ENCODE measurements around the gene DGKQ. TPM values are rescaled to one million over a fixed set of nuclear protein-coding genes. Genes with fewer than 3 reads are reported as not detected.

DGKQ gene
- total RNA-seq, 1 experiment from 2014 or later = 12.4 TPM

GRCh38 chr4:914531-914930 is 58.8 kb downstream of the DGKQ start:
- peaks cover 9% of the 10 kb centered on the region for H3K79me1 ChIP-seq (ENCODE audit: insufficient read depth, low read depth, low read length, poor library complexity, severe bottlenecking)
- no peak overlapping the region for H2BK5ac ChIP-seq (ENCODE audit: insufficient read length, low read length)
- H2BK12ac ChIP-seq (ENCODE audit: insufficient read length, low read depth, low read length) = no peak overlapping the region
- H4K8ac ChIP-seq (replicated peaks; ENCODE audit: insufficient read length, low read depth, low read length) = no peak overlapping the region
- no peak overlapping the region for H2AFZ ChIP-seq (ENCODE audit: low read length)
- H3K27ac ChIP-seq (ENCODE audit: insufficient read length, low read depth, low read length) = no peak overlapping the region
- TF ChIP-seq, protein P1, sequence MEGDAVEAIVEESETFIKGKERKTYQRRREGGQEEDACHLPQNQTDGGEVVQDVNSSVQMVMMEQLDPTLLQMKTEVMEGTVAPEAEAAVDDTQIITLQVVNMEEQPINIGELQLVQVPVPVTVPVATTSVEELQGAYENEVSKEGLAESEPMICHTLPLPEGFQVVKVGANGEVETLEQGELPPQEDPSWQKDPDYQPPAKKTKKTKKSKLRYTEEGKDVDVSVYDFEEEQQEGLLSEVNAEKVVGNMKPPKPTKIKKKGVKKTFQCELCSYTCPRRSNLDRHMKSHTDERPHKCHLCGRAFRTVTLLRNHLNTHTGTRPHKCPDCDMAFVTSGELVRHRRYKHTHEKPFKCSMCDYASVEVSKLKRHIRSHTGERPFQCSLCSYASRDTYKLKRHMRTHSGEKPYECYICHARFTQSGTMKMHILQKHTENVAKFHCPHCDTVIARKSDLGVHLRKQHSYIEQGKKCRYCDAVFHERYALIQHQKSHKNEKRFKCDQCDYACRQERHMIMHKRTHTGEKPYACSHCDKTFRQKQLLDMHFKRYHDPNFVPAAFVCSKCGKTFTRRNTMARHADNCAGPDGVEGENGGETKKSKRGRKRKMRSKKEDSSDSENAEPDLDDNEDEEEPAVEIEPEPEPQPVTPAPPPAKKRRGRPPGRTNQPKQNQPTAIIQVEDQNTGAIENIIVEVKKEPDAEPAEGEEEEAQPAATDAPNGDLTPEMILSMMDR (conservative IDR thresholded peaks at IDR 0.05) = no peak
- no peaks in the 10 kb centered on the region for H3K27me3 ChIP-seq (ENCODE audit: insufficient read depth, low read length)
- Mint-ChIP-seq H3K4me3 (no peak overlapping the region), H3K36me3 (ENCODE audit: insufficient read depth in 1 of 3, low read depth in 3 of 3) (peaks cover 2 to 19% (median 19%) of the 10 kb centered on the region in 3 experiments; a peak in 5 of 7 replicates), H3K9me3 (no peaks in the 10 kb centered on the region), H3K27me3 (ENCODE audit: low read depth) (no peaks in the 10 kb centered on the region; the same call in 1 of the 2 replicates), H3K4me1 (peaks cover 6 to 7% of the 10 kb centered on the region in 2 experiments), H3K27ac (peak overlapping the region in 2 of 3 experiments; percentile 0 to 68; a peak in 1 of 7 replicates)
- H3K23ac ChIP-seq (ENCODE audit: insufficient read length, low read depth, low read length) = no peak overlapping the region
- H3K56ac ChIP-seq (ENCODE audit: insufficient read length, low read depth, low read length) = no peak overlapping the region
- no peak overlapping the region for H2BK20ac ChIP-seq (ENCODE audit: low read depth, low read length, poor library complexity, severe bottlenecking)
- no peak overlapping the region for H4K5ac ChIP-seq (ENCODE audit: insufficient read length, low read depth, low read length)
- no peak overlapping the region for H2BK15ac ChIP-seq (ENCODE audit: low read depth, low read length)
- H3K14ac ChIP-seq (ENCODE audit: insufficient read depth, low read length) = peak overlapping the region; percentile 2; the same call in 1 of the 2 replicates
- H3K4me1 ChIP-seq (ENCODE audit: insufficient read depth, low read length) = no peaks in the 10 kb centered on the region
- H3K79me2 ChIP-seq (ENCODE audit: insufficient read depth, low read length) = peaks cover 9% of the 10 kb centered on the region; the same call in 1 of the 2 replicates
- WGBS (ENCODE audit: extremely low coverage, insufficient read length, low lambda C conversion rate) = no CpG with 5 or more reads among the region's 21 CpGs
- no peak overlapping the region for H3T11ph ChIP-seq (ENCODE audit: low read length)
- H3K9me3 ChIP-seq (ENCODE audit: control insufficient read depth, low read depth, low read length) = no peaks in the 10 kb centered on the region
- H2AK5ac ChIP-seq (ENCODE audit: insufficient read length, low read length) = no peak overlapping the region
- H2BK120ac ChIP-seq (ENCODE audit: low read depth, low read length, poor library complexity, severe bottlenecking) = no peak overlapping the region
- no peaks in the 10 kb centered on the region for H4K20me1 ChIP-seq (ENCODE audit: control insufficient read depth, insufficient read depth, insufficient read length)
- no peak overlapping the region for H3K18ac ChIP-seq (ENCODE audit: insufficient read length, low read depth, low read length)
- H4K91ac ChIP-seq (ENCODE audit: insufficient read length, low read depth, low read length) = no peak overlapping the region
- DNase-seq = peak; percentile 23
- no peak overlapping the region for H3K4me2 ChIP-seq (ENCODE audit: insufficient read depth, insufficient read length, low read length)
- H3K4ac ChIP-seq (ENCODE audit: low read depth, low read length) = no peak overlapping the region
- no peaks in the 10 kb centered on the region for H3K23me2 ChIP-seq (ENCODE audit: insufficient read length, low read depth, low read length, poor library complexity, severe bottlenecking)
- no peak overlapping the region for H3K9ac ChIP-seq (ENCODE audit: extremely low read depth, insufficient read length, low read length)

Data from H9 (cell line).